Osteoblast (primary cell): ENCODE measurements around the gene ADAM10. TPM values are rescaled to one million over a fixed set of nuclear protein-coding genes. Genes with fewer than 3 reads are reported as not detected.

Experiments
- DNase-seq: peaks from one replicate; pipeline ENCODE4 v3.0.0; 2011; ENCODE audit warnings: low spot score, mixed read lengths; ENCODE audit not compliant: insufficient read length; ENCODE audit errors: missing footprints
- H2AFZ ChIP-seq: 2 replicates; pipeline ENCODE4 v1.6.0; 2011; ENCODE audit warnings: mild to moderate bottlenecking, low read length
- H3K27ac ChIP-seq: 2 replicates; pipeline ENCODE4 v1.5.1; 2011; ENCODE audit warnings: mild to moderate bottlenecking, low read depth, low read length, moderate library complexity
- H3K27me3 ChIP-seq: 2 replicates; pipeline ENCODE4 v1.6.0; 2012; ENCODE audit warnings: mild to moderate bottlenecking, control low read depth, inconsistent platforms, low read length, moderate library complexity; ENCODE audit not compliant: insufficient read depth
- H3K36me3 ChIP-seq: 2 replicates; pipeline ENCODE4 v1.5.1; 2011; ENCODE audit warnings: mild to moderate bottlenecking, low read length, control low read depth, moderate library complexity; ENCODE audit not compliant: insufficient read depth
- H3K4me1 ChIP-seq: 2 replicates; pipeline ENCODE4 v1.5.1; 2011; ENCODE audit warnings: mild to moderate bottlenecking, low read length, control low read depth, moderate library complexity; ENCODE audit not compliant: insufficient read depth
- H3K4me2 ChIP-seq: 2 replicates; pipeline ENCODE4 v1.6.0; 2011; ENCODE audit warnings: mild to moderate bottlenecking, low read length; ENCODE audit not compliant: insufficient read depth
- H3K4me3 ChIP-seq: fragments of 200-600 bp; sonication (generic); 3 replicates; pipeline ENCODE4 v1.5.1; 2012; ENCODE audit warnings: mild to moderate bottlenecking, low read length, inconsistent platforms; ENCODE audit not compliant: insufficient read depth
- H3K79me2 ChIP-seq: 2 replicates; pipeline ENCODE4 v1.6.0; 2012; ENCODE audit warnings: mild to moderate bottlenecking, low read length, control low read depth, inconsistent platforms; ENCODE audit not compliant: insufficient read depth
- H3K9me3 ChIP-seq: 2 replicates; pipeline ENCODE4 v1.5.1; 2011; ENCODE audit warnings: low read depth, low read length, control low read depth
- H4K20me1 ChIP-seq: 2 replicates; pipeline ENCODE4 v1.6.0; 2012; ENCODE audit warnings: mild to moderate bottlenecking, low read length, control low read depth; ENCODE audit not compliant: insufficient read depth
- CTCF ChIP-seq: IDR thresholded peaks from 2 replicates; pipeline ENCODE4 v1.5.1; 2011; ENCODE audit warnings: mild to moderate bottlenecking, low read depth, low read length, moderate library complexity; ENCODE audit errors: extremely low read depth
- total RNA-seq: library from RNA; depleted of rRNA; stranded (reverse); fragments of >200 nt; gene quantifications from 2 replicates; pipeline ENCODE4 v1.2.3, GENCODE V29; 2012

Gene ADAM10
- total RNA-seq, 1 donor: 122 TPM

GRCh38 chr15:58777107-58777506 lies 27.6 kb upstream of the ADAM10 start:
- Histone ChIP-seq H3K4me1 (peaks cover 12% of the 10 kb centered on the region), H3K36me3 (no peaks in the 10 kb centered on the region), H3K9me3 (no peaks in the 10 kb centered on the region), H4K20me1 (peaks cover 40% of the 10 kb centered on the region), H2AFZ (no peak overlapping the region), H3K27me3 (no peaks in the 10 kb centered on the region), H3K4me3 (no peak overlapping the region), H3K4me2 (no peak overlapping the region), H3K79me2 (peaks cover 66% of the 10 kb centered on the region), H3K27ac (no peak overlapping the region)
- DNase-seq: no peak
- TF ChIP-seq CTCF: no peak

- no peak overlapping the region for H3K4me3 ChIP-seq
- H3K27ac ChIP-seq: no peak overlapping the region
- TF ChIP-seq CTCF: no peak
- no peak overlapping the region for H3K4me2 ChIP-seq
- DNase-seq: no peak
- no peaks in the 10 kb centered on the region for H3K27me3 ChIP-seq
- H3K4me1 ChIP-seq: peaks cover 14% of the 10 kb centered on the region
- no peaks in the 10 kb centered on the region for H3K9me3 ChIP-seq
- peaks cover 40% of the 10 kb centered on the region for H4K20me1 ChIP-seq
- no peak overlapping the region for H2AFZ ChIP-seq
- peaks cover 70% of the 10 kb centered on the region for H3K79me2 ChIP-seq
- no peaks in the 10 kb centered on the region for H3K36me3 ChIP-seq
Observed at GRCh38 chr15:58775402-58775801, 25.9 kb upstream of the ADAM10 start.

- Histone ChIP-seq H3K4me1 (peaks cover 19% of the 10 kb centered on the region), H3K79me2 (peaks cover 58% of the 10 kb centered on the region), H3K27me3 (no peaks in the 10 kb centered on the region), H3K9me3 (no peaks in the 10 kb centered on the region), H3K4me2 (peak overlapping the region; percentile 95), H3K36me3 (no peaks in the 10 kb centered on the region), H3K4me3 (peak overlapping the region; percentile 97), H4K20me1 (peaks cover 30% of the 10 kb centered on the region), H2AFZ (no peak overlapping the region), H3K27ac (no peak overlapping the region)
- TF ChIP-seq CTCF: no peak
- peak; percentile 23 for DNase-seq
Observed at GRCh38 chr15:58773024-58773423, 23.5 kb upstream of the ADAM10 start.

GRCh38 chr15:58771621-58772250 lies 22.2 kb upstream of the ADAM10 start:
- H4K20me1 ChIP-seq: peaks cover 26% of the 10 kb centered on the region
- peak overlapping the region; percentile 97 for H3K4me3 ChIP-seq
- H3K79me2 ChIP-seq: peaks cover 52% of the 10 kb centered on the region
- no peaks in the 10 kb centered on the region for H3K36me3 ChIP-seq
- H2AFZ ChIP-seq: peak overlapping the region; percentile 91
- no peaks in the 10 kb centered on the region for H3K27me3 ChIP-seq
- peak overlapping the region; percentile 94 for H3K27ac ChIP-seq
- DNase-seq: peak; percentile 59
- no peaks in the 10 kb centered on the region for H3K9me3 ChIP-seq
- H3K4me2 ChIP-seq: peak overlapping the region; percentile 95
- H3K4me1 ChIP-seq: peaks cover 19% of the 10 kb centered on the region
- no peak for TF ChIP-seq CTCF
